ENCODE results near the gene GPATCH1.
"Not testable (repeated sequence)": the region's sequence is repeated elsewhere in the genome, so short reads cannot be mapped to it uniquely, and the experiment has no call there.

Gene GPATCH1

GRCh38 chr19:33152176-33152575 is 71.2 kb downstream of the GPATCH1 start:
- TF ChIP-seq FOXP2 (optimal IDR thresholded peaks at IDR 0.05; ENCODE audit: control extremely low read depth, extremely low read length, insufficient read depth) (no peak), POLR2AphosphoS5 (IDR thresholded peaks at IDR 0.05; ENCODE audit: borderline replicate concordance, low read depth, low read length) (no peak), EZH2 (IDR thresholded peaks at IDR 0.05) (no peak)
- Histone ChIP-seq H3K4me3 (no peak overlapping the region), H3K36me3 (ENCODE audit: insufficient read depth, low read length) (no peaks in the 10 kb centered on the region), H3K27ac (no peak overlapping the region), H3K9me3 (ENCODE audit: low read depth, low read length) (no peaks in the 10 kb centered on the region), H3K9ac (ENCODE audit: insufficient read length) (no peak overlapping the region)
- no peak for DNase-seq (ENCODE audit: low read depth, low spot score)

GRCh38 chr19:33152625-33153024 is 71.6 kb downstream of the GPATCH1 start:
- DNase-seq (ENCODE audit: low read depth, low spot score); H3K27ac ChIP-seq: not testable (repeated sequence)

GRCh38 chr19:33154313-33154712 is 73.3 kb downstream of the GPATCH1 start:
- H3K36me3 ChIP-seq (ENCODE audit: insufficient read depth, low read length); H3K9me3 ChIP-seq (ENCODE audit: low read depth, low read length); H3K27ac ChIP-seq; DNase-seq (ENCODE audit: low read depth, low spot score); H3K9ac ChIP-seq (ENCODE audit: insufficient read length); H3K4me3 ChIP-seq: not testable (repeated sequence)

More at GRCh38 chr19:33152625-33153024, 71.6 kb downstream of the GPATCH1 start:
- not testable (repeated sequence) for H3K4me3 ChIP-seq; H3K9ac ChIP-seq (ENCODE audit: insufficient read length); H3K36me3 ChIP-seq (ENCODE audit: insufficient read depth, low read length); H3K9me3 ChIP-seq (ENCODE audit: low read depth, low read length)

GRCh38 chr19:33156334-33156733 is 75.4 kb downstream of the GPATCH1 start:
- Histone ChIP-seq H3K27ac (no peak overlapping the region), H3K36me3 (ENCODE audit: insufficient read depth, low read length) (no peaks in the 10 kb centered on the region), H3K4me3 (no peak overlapping the region), H3K9ac (ENCODE audit: insufficient read length) (no peak overlapping the region), H3K9me3 (ENCODE audit: low read depth, low read length) (no peaks in the 10 kb centered on the region)
- DNase-seq (ENCODE audit: low read depth, low spot score): no peak
- TF ChIP-seq POLR2AphosphoS5 (IDR thresholded peaks at IDR 0.05; ENCODE audit: borderline replicate concordance, low read depth, low read length) (no peak), EZH2 (IDR thresholded peaks at IDR 0.05) (no peak), FOXP2 (optimal IDR thresholded peaks at IDR 0.05; ENCODE audit: control extremely low read depth, extremely low read length, insufficient read depth) (no peak)

- H3K4me3 ChIP-seq: no peak overlapping the region
- TF ChIP-seq FOXP2 (optimal IDR thresholded peaks at IDR 0.05; ENCODE audit: control extremely low read depth, extremely low read length, insufficient read depth) (no peak), POLR2AphosphoS5 (IDR thresholded peaks at IDR 0.05; ENCODE audit: borderline replicate concordance, low read depth, low read length) (no peak), EZH2 (IDR thresholded peaks at IDR 0.05) (no peak)
- no peak overlapping the region for H3K27ac ChIP-seq
- H3K36me3 ChIP-seq (ENCODE audit: insufficient read depth, low read length): no peaks in the 10 kb centered on the region
- H3K9ac ChIP-seq (ENCODE audit: insufficient read length): no peak overlapping the region
- no peak for DNase-seq (ENCODE audit: low read depth, low spot score)
- H3K9me3 ChIP-seq (ENCODE audit: low read depth, low read length): no peaks in the 10 kb centered on the region
Measured at GRCh38 chr19:33157906-33158305, 76.9 kb downstream of the GPATCH1 start.

GRCh38 chr19:33158365-33158764 is 77.4 kb downstream of the GPATCH1 start:
- Histone ChIP-seq H3K9me3 (ENCODE audit: low read depth, low read length) (no peaks in the 10 kb centered on the region), H3K27ac (no peak overlapping the region), H3K4me3 (no peak overlapping the region), H3K36me3 (ENCODE audit: insufficient read depth, low read length) (no peaks in the 10 kb centered on the region), H3K9ac (ENCODE audit: insufficient read length) (no peak overlapping the region)
- no peak for DNase-seq (ENCODE audit: low read depth, low spot score)
- TF ChIP-seq FOXP2 (optimal IDR thresholded peaks at IDR 0.05; ENCODE audit: control extremely low read depth, extremely low read length, insufficient read depth): no peak

- Histone ChIP-seq H3K4me3 (no peak overlapping the region), H3K27ac (no peak overlapping the region), H3K36me3 (ENCODE audit: insufficient read depth, low read length) (no peaks in the 10 kb centered on the region), H3K9me3 (ENCODE audit: low read depth, low read length) (no peaks in the 10 kb centered on the region), H3K9ac (ENCODE audit: insufficient read length) (no peak overlapping the region)
- no peak for DNase-seq (ENCODE audit: low read depth, low spot score)
- TF ChIP-seq FOXP2 (optimal IDR thresholded peaks at IDR 0.05; ENCODE audit: control extremely low read depth, extremely low read length, insufficient read depth): no peak
- no peak for TF ChIP-seq POLR2AphosphoS5 (IDR thresholded peaks at IDR 0.05; ENCODE audit: borderline replicate concordance, low read depth, low read length)
- TF ChIP-seq EZH2 (IDR thresholded peaks at IDR 0.05): no peak
Measured at GRCh38 chr19:33159149-33159548, 78.2 kb downstream of the GPATCH1 start.

- Histone ChIP-seq H3K4me3 (no peak overlapping the region), H3K9ac (ENCODE audit: insufficient read length) (no peak overlapping the region), H3K27ac (no peak overlapping the region)
Measured at GRCh38 chr19:33159893-33160292, 78.9 kb downstream of the GPATCH1 start.

GRCh38 chr19:33161201-33161600 is 80.2 kb downstream of the GPATCH1 start:
- H3K9me3 ChIP-seq (ENCODE audit: low read depth, low read length): no peaks in the 10 kb centered on the region
- TF ChIP-seq FOXP2 (optimal IDR thresholded peaks at IDR 0.05; ENCODE audit: control extremely low read depth, extremely low read length, insufficient read depth) (no peak), POLR2AphosphoS5 (IDR thresholded peaks at IDR 0.05; ENCODE audit: borderline replicate concordance, low read depth, low read length) (no peak), EZH2 (IDR thresholded peaks at IDR 0.05) (no peak)
- H3K4me3 ChIP-seq: no peak overlapping the region
- no peaks in the 10 kb centered on the region for H3K36me3 ChIP-seq (ENCODE audit: insufficient read depth, low read length)
- DNase-seq (ENCODE audit: low read depth, low spot score): no peak
- H3K9ac ChIP-seq (ENCODE audit: insufficient read length): no peak overlapping the region
- H3K27ac ChIP-seq: no peak overlapping the region

More at GRCh38 chr19:33159893-33160292, 78.9 kb downstream of the GPATCH1 start:
- TF ChIP-seq POLR2AphosphoS5 (IDR thresholded peaks at IDR 0.05; ENCODE audit: borderline replicate concordance, low read depth, low read length) (no peak), EZH2 (IDR thresholded peaks at IDR 0.05) (no peak), FOXP2 (optimal IDR thresholded peaks at IDR 0.05; ENCODE audit: control extremely low read depth, extremely low read length, insufficient read depth) (no peak)
- DNase-seq (ENCODE audit: low read depth, low spot score): no peak
- Histone ChIP-seq H3K36me3 (ENCODE audit: insufficient read depth, low read length) (no peaks in the 10 kb centered on the region), H3K9me3 (ENCODE audit: low read depth, low read length) (no peaks in the 10 kb centered on the region)
